ENCODE measurements around the gene ZNF638.

GRCh38 chr2:71455741-71456569 lies 124.4 kb downstream of the ZNF638 start:
- no peak for TF ChIP-seq SUZ12 (IDR thresholded peaks at IDR 0.05; ENCODE audit: extremely low read depth, insufficient read depth, insufficient read length)
- TF ChIP-seq ZNF274 (IDR thresholded peaks at IDR 0.05; ENCODE audit: low read depth, low read length) = no peak
- no peak for TF ChIP-seq YY1 (IDR thresholded peaks at IDR 0.05; ENCODE audit: insufficient read depth, insufficient read length)

Measured in NT2/D1 (cell line).